GM23248 (cell line): Measurements from ENCODE around the gene KIAA1671. TPM values are rescaled to one million over a fixed set of nuclear protein-coding genes. Genes with fewer than 3 reads are reported as not detected.

Source experiments
- DNase-seq: peaks from one replicate; pipeline ENCODE4 v3.0.0-alpha.2; 2015
- H2AFZ ChIP-seq: fragments of 200-600 bp; sonication (generic); 2 replicates; pipeline ENCODE4 v1.6.1; 2016; ENCODE audit warnings: antibody characterized with exemption
- H3F3A ChIP-seq: fragments of 200-600 bp; sonication (generic); 2 replicates; pipeline ENCODE4 v1.6.1; 2016; ENCODE audit warnings: mild to moderate bottlenecking, antibody characterized with exemption, mixed run types; ENCODE audit not compliant: insufficient read depth
- H3K27ac ChIP-seq: fragments of 200-600 bp; sonication (generic); 2 replicates; pipeline ENCODE4 v1.5.1; 2016; ENCODE audit warnings: mild to moderate bottlenecking
- H3K27me3 ChIP-seq: fragments of 200-600 bp; sonication (generic); replicated peaks from 2 replicates; pipeline ENCODE4 v1.6.1; 2016; ENCODE audit warnings: mild to moderate bottlenecking; ENCODE audit not compliant: insufficient read depth
- H3K36me3 ChIP-seq: fragments of 200-600 bp; sonication (generic); 2 replicates; pipeline ENCODE4 v1.6.1; 2016; ENCODE audit warnings: low read depth, mild to moderate bottlenecking
- H3K4me1 ChIP-seq: fragments of 200-600 bp; sonication (generic); 2 replicates; pipeline ENCODE4 v1.6.1; 2016; ENCODE audit warnings: mild to moderate bottlenecking; ENCODE audit not compliant: insufficient read depth
- H3K4me2 ChIP-seq: fragments of 200-600 bp; sonication (generic); one replicate; pipeline ENCODE4 v1.6.1; 2016; ENCODE audit warnings: mild to moderate bottlenecking; ENCODE audit not compliant: unreplicated experiment
- H3K4me3 ChIP-seq: fragments of 200-600 bp; sonication (generic); 2 replicates; pipeline ENCODE4 v1.5.1; 2016; ENCODE audit warnings: mild to moderate bottlenecking
- H3K79me2 ChIP-seq: fragments of 200-600 bp; sonication (generic); 2 replicates; pipeline ENCODE4 v1.6.1; 2016; ENCODE audit warnings: mild to moderate bottlenecking; ENCODE audit not compliant: insufficient read depth
- H3K9ac ChIP-seq: fragments of 200-600 bp; sonication (generic); 2 replicates; pipeline ENCODE4 v1.6.1; 2016; ENCODE audit warnings: mild to moderate bottlenecking
- H3K9me2 ChIP-seq: fragments of 200-600 bp; sonication (generic); 2 replicates; pipeline ENCODE4 v1.6.1; 2016; ENCODE audit warnings: mixed run types, mild to moderate bottlenecking, moderate library complexity; ENCODE audit not compliant: insufficient read depth
- H3K9me3 ChIP-seq: fragments of 200-600 bp; sonication (generic); one replicate; pipeline ENCODE4 v1.6.1; 2017; ENCODE audit warnings: low read depth
- H4K20me1 ChIP-seq: fragments of 200-600 bp; sonication (generic); 2 replicates; pipeline ENCODE4 v1.6.0; 2016; ENCODE audit not compliant: insufficient read depth
- EZH2 ChIP-seq: fragments of 200-600 bp; sonication (generic); IDR thresholded peaks from 2 replicates; pipeline ENCODE4 v1.6.1; 2018; ENCODE audit warnings: antibody characterized with exemption, mild to moderate bottlenecking; ENCODE audit not compliant: insufficient read depth, poor library complexity, severe bottlenecking
- EZH2phosphoT487 ChIP-seq: fragments of 200-600 bp; sonication (generic); IDR thresholded peaks from 2 replicates; pipeline ENCODE4 v1.6.1; 2018; ENCODE audit warnings: antibody characterized with exemption, moderate library complexity, mild to moderate bottlenecking, low read depth; ENCODE audit not compliant: insufficient read depth
- WGBS, 2 experiments: methylation state at CpG; one replicate each; pipeline ENCODE4 v1.1.6; 2015 to 2017; ENCODE audit warnings: low lambda C conversion rate in 2 of 2, low coverage in 1 of 2; ENCODE audit errors: missing lambda C conversion rate in 2 of 2; 5-methylcytosine and 5-hydroxymethylcytosine counted together
- in situ Hi-C: fragments of 300-500 bp; cut with MboI; formaldehyde crosslinking; loops from 2 replicates; pipeline ENCODE4 v1.15.0; 2020
- polyA plus RNA-seq: library from polyadenylated mRNA; unstranded; fragments of >200 nt; fragmentation: Nextera tagmentation; extraction: Ambion mirVana; gene quantifications from 2 replicates; pipeline ENCODE4 v1.2.1, GENCODE V29; 2016
- total RNA-seq: library from RNA; depleted of rRNA; stranded (reverse); fragments of >200 nt; shearing (Covaris generic); gene quantifications from 2 replicates; pipeline ENCODE4 v1.2.3, GENCODE V29; 2014

KIAA1671 gene
- total and polyA plus RNA-seq, 2 experiments from 2014 or later = 0.25 to 0.76 TPM

GRCh38 chr22:25049770-25050169 is 97.3 kb downstream of the KIAA1671 start:
- Histone ChIP-seq H3K27me3 (no peaks in the 10 kb centered on the region; the same call in none of the 2 replicates), H3K79me2 (no peaks in the 10 kb centered on the region), H3K9me3 (no peaks in the 10 kb centered on the region), H3K36me3 (no peaks in the 10 kb centered on the region), H2AFZ (no peak overlapping the region), H3K27ac (no peak overlapping the region), H4K20me1 (no peaks in the 10 kb centered on the region), H3K4me2 (no peak overlapping the region), H3K9me2 (no peaks in the 10 kb centered on the region), H3F3A (no peaks in the 10 kb centered on the region), H3K9ac (no peak overlapping the region), H3K4me1 (no peaks in the 10 kb centered on the region), H3K4me3 (no peak overlapping the region)
- no peak for DNase-seq
- TF ChIP-seq EZH2 (no peak), EZH2phosphoT487 (no peak)
- WGBS, 2 experiments = 56 to 59% methylated on average over 6 of the region's 6 CpGs
- in situ Hi-C loops = loop anchor here (5.0 kb wide), 1 partner anchor 102 kb away; the partner anchor contains the start of gene LHFPL7

DNA sequence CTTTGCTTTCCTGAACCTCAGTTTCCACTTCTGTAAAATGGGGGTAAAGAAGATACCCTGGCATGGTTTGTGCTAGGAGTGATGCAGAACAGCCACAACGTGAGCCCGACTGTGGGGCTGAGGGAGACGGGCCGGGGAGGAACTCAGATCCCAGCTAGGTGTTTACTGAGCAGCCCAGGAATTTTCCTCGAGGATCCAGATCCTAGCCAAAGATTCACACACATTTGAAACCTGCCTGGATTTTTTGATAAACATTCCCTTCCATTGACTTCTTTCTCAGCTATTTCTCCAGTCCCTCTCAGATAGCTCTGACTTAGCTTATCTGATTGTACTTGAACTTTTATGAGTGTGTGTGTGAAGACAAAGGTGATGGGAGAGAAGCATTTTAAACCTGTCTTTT is 98.0 kb downstream of the KIAA1671 start:
- H3K27ac ChIP-seq = no peak overlapping the region
- no peaks in the 10 kb centered on the region for H3F3A ChIP-seq
- H3K27me3 ChIP-seq = no peaks in the 10 kb centered on the region; the same call in 1 of the 2 replicates
- no peak overlapping the region for H3K4me2 ChIP-seq
- no peaks in the 10 kb centered on the region for H3K79me2 ChIP-seq
- no peaks in the 10 kb centered on the region for H3K9me3 ChIP-seq
- WGBS, 2 experiments = 58 to 68% methylated on average over 5 of the region's 5 CpGs
- no peak overlapping the region for H3K4me3 ChIP-seq
- DNase-seq = no peak
- H3K36me3 ChIP-seq = no peaks in the 10 kb centered on the region
- no peak for TF ChIP-seq EZH2phosphoT487
- no peak for TF ChIP-seq EZH2
- no peak overlapping the region for H3K9ac ChIP-seq
- no peaks in the 10 kb centered on the region for H4K20me1 ChIP-seq
- H3K9me2 ChIP-seq = no peaks in the 10 kb centered on the region
- no peak overlapping the region for H2AFZ ChIP-seq
- in situ Hi-C loops = no loop called here
- no peaks in the 10 kb centered on the region for H3K4me1 ChIP-seq

- DNase-seq = no peak
- 74 to 87% methylated on average over 2 of the region's 2 CpGs for WGBS, 2 experiments
These were observed 98.6 kb downstream of the KIAA1671 start for GRCh38 chr22:25051073-25051472.

GRCh38 chr22:25051983-25052710 is 99.6 kb downstream of the KIAA1671 start:
- Histone ChIP-seq H3K27ac (no peak overlapping the region), H3F3A (no peaks in the 10 kb centered on the region), H4K20me1 (no peaks in the 10 kb centered on the region), H3K9me2 (no peaks in the 10 kb centered on the region), H3K4me3 (no peak overlapping the region), H3K4me2 (no peak overlapping the region), H2AFZ (no peak overlapping the region), H3K9me3 (no peaks in the 10 kb centered on the region), H3K36me3 (no peaks in the 10 kb centered on the region), H3K9ac (no peak overlapping the region), H3K27me3 (no peaks in the 10 kb centered on the region), H3K79me2 (no peaks in the 10 kb centered on the region), H3K4me1 (no peaks in the 10 kb centered on the region)
- no peak for DNase-seq
- in situ Hi-C loops = no loop called here
- TF ChIP-seq EZH2phosphoT487 (no peak), EZH2 (no peak)
- 68% methylated on average over 9 of the region's 9 CpGs for WGBS, 2 experiments

More at GRCh38 chr22:25051073-25051472, 98.6 kb downstream of the KIAA1671 start:
- Histone ChIP-seq H3F3A (no peaks in the 10 kb centered on the region), H3K4me3 (no peak overlapping the region), H3K9me2 (no peaks in the 10 kb centered on the region), H3K9me3 (no peaks in the 10 kb centered on the region), H3K4me2 (no peak overlapping the region), H3K36me3 (no peaks in the 10 kb centered on the region), H2AFZ (no peak overlapping the region), H3K4me1 (no peaks in the 10 kb centered on the region), H3K79me2 (no peaks in the 10 kb centered on the region), H3K9ac (no peak overlapping the region), H3K27me3 (no peaks in the 10 kb centered on the region; the same call in 1 of the 2 replicates), H3K27ac (no peak overlapping the region), H4K20me1 (no peaks in the 10 kb centered on the region)
- in situ Hi-C loops = no loop called here
- TF ChIP-seq EZH2 (no peak), EZH2phosphoT487 (no peak)
